ENCODE results near the gene RETREG1.
A peak's percentile ranks its signal among the peaks of the same experiment; 100 is the strongest.

Gene RETREG1

GRCh38 chr5:16461782-16462181 lies 155.0 kb downstream of the RETREG1 start:
- DNase-seq (ENCODE audit: low spot score), result no peak

DNA sequence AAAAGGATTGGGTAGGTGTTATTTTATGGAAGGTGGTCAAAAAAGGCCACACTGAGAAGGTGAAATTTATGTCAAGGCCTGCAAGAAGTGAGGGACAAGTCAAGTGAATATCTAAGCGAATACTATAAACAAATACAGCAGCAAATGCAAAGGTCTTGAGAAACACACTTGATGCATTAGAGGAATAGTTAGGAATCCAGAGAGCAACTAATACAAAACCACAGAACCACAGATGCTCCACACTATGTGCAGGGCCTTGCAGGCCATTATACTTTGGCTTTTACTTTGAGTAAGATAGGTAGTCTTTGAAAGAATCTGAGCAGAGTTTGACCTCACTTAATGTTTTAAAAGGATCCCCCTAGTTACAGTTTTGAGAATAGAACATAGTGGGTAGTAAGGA lies 155.8 kb downstream of the RETREG1 start:
- no peak for TF ChIP-seq CTCF (IDR thresholded peaks at IDR 0.05; ENCODE audit: extremely low read depth, missing control alignments)
- DNase-seq (ENCODE audit: low spot score), result no peak

More at GRCh38 chr5:16461782-16462181, 155.0 kb downstream of the RETREG1 start:
- no peak for TF ChIP-seq CTCF (IDR thresholded peaks at IDR 0.05; ENCODE audit: extremely low read depth, missing control alignments)

GRCh38 chr5:16459451-16459850 lies 157.3 kb downstream of the RETREG1 start:
- no peak for TF ChIP-seq CTCF (IDR thresholded peaks at IDR 0.05; ENCODE audit: extremely low read depth, missing control alignments)
- DNase-seq (ENCODE audit: low spot score), result no peak

DNA sequence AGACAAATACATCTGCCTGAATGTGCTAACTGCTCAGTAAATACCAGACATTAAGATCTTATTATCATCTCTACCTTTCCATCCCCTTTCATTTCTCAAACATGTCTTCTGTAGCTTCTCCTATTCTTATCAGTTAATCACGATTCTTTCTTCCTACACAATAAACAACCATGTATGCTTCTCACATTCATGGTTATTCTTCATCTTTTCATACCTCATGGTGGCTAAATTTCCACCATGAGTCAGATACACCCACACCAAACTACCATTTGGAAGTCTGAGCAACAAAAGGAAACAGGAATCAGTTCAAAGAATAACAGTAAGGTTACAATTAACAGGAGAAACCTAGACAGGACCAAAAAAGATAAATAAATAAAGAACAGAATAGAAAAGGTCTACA lies 158.9 kb downstream of the RETREG1 start:
- no peak for DNase-seq (ENCODE audit: low spot score)
- TF ChIP-seq CTCF (IDR thresholded peaks at IDR 0.05; ENCODE audit: extremely low read depth, missing control alignments), result no peak

GRCh38 chr5:16457451-16457850 lies 159.3 kb downstream of the RETREG1 start:
- no peak for TF ChIP-seq CTCF (IDR thresholded peaks at IDR 0.05; ENCODE audit: extremely low read depth, missing control alignments)
- DNase-seq (ENCODE audit: low spot score), result no peak

- DNase-seq (ENCODE audit: low spot score), result peak; percentile 55
- peak; percentile 49 for TF ChIP-seq CTCF (IDR thresholded peaks at IDR 0.05; ENCODE audit: extremely low read depth, missing control alignments)
Observed at GRCh38 chr5:16456103-16456832, 160.5 kb downstream of the RETREG1 start.

GRCh38 chr5:16455668-16456067 lies 161.1 kb downstream of the RETREG1 start:
- DNase-seq (ENCODE audit: low spot score), result no peak
- TF ChIP-seq CTCF (IDR thresholded peaks at IDR 0.05; ENCODE audit: extremely low read depth, missing control alignments), result no peak
